HG02973 (cell line): ENCODE results near the gene PDCD4.
A peak's percentile ranks its signal among the peaks of the same experiment; 100 is the strongest.

Experiments
- ATAC-seq: cut with Tn5 transposase; IDR thresholded peaks from one replicate; pipeline ENCODE4 v1.9.1; 2021; ENCODE audit warnings: moderate library complexity; ENCODE audit not compliant: unreplicated experiment

PDCD4 gene

GRCh38 chr10:110860576-110861241 is 11.0 kb upstream of the PDCD4 start:
- peak; percentile 39 for ATAC-seq

DNA sequence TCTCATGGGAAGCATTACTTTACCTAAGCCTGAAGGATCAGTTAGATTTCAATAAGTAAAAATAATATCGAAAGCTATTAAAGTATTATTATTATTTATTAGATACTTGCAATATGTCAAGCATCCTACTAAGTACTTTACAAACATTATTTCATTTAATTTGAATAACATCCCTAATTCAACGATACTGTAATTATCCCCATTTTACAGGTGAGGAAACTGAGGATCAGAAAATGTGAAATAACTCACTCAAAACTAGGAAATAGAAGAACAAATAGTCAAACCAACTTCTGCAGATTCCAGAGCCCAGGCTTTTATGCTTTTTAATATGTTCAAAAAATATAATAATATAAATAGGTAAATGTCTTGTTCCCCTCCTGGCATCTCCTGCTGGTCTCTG is 10.3 kb upstream of the PDCD4 start:
- ATAC-seq = no peak

DNA sequence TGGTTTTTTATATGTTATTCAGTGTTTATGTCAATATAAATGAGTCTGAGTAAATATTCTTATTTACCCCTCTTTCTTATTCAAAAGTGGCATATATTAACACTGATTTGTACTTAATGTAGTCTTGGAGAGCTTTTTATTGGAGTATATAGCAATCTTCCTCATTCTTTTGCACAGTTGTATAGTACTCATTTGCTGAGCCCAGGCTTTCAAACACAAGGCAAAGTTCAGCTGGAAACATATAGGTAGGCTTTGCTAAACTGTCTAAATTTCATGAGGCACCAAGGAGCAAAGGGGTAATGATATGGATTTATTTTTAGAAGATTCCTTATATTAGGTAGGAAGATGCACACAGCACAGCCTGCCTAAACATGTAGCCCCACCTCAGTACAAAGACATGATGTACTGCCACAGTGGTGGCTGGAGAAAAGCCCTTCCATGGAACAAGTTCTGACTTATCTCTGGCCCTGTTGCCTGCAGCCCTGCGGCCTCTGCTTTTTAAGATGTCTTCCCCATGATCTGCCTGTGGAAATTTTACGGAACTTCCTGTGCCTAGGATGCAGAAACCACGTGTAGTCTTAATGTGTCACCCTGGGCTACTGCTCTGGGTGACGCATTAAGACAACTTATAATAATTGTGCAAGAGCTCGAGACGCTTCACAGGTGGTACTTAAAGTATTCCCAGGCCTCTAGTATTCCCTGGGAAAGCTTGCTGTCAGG is 9.6 kb upstream of the PDCD4 start:
- no peak for ATAC-seq

DNA sequence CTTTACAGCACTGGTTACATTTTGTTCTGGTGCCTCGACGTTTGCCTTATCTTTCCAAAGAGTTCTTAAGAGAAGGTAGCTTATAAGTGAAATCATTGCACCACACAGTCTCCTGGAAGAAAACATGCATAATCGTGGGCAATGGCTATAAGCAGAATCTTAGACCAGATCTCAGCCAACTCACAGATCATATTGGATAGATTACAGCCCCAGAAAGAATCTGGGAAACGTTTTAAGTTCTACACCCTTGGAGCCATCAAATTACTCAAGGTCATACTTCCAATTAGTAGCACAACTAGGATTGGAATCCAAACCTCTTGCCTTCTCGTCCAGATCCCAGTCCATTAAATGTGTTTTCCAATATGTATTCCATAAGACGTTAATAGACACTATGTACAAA is 8.8 kb upstream of the PDCD4 start:
- ATAC-seq = no peak

DNA sequence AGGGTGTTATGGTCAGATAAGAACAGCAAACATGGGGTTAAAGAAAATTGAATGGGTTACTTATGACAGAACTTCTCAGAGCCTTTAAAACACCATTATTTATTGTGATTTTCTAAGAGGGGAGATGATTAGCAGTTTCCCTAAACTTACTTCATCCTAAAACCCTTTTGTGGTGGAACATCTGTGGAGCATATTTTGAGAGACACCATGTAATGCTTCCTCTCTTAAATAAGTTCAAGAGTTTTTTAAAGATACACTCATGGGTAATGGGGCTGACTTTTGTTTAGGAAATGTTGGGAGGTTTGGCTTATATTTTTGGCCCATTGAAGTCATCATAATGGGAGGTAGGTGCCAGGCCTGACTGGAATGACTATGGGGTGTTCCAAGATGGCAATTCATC is 8.4 kb upstream of the PDCD4 start:
- ATAC-seq = no peak

GRCh38 chr10:110863956-110864355 is 7.8 kb upstream of the PDCD4 start:
- ATAC-seq = no peak

- peak; percentile 54 for ATAC-seq
Measured at GRCh38 chr10:110864662-110865140, 7.0 kb upstream of the PDCD4 start.

DNA sequence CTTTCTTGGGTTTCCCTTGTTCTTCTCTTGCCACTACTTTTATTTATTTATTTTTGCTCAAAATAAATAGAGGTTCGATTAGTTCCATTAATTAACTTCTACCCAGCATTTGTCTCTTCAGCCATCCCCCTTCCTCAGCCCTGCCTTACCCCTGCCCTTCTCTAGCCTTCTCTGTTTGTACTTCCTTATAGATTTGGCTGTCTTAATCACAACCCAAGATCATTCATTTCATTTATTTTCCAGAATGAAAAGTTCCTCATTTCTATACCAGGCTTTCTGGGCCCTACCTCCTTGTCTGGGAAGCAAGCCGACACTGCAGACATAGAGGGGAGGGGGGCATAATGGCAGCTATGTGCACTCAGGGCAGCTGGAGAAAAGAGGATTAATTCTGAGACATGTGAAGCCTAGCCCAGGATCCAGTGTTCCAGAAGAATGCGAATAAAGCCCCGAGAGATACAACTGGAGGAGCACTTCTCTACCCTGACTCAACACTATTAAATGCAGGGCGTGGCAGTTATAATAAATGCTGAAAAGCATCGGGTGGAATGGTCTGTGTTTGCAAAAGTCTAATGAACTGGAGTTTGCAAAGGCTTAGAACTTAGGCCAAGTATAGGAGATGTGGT is 6.4 kb upstream of the PDCD4 start:
- no peak for ATAC-seq

GRCh38 chr10:110865809-110866482 is 5.8 kb upstream of the PDCD4 start:
- no peak for ATAC-seq

- peak; percentile 30 for ATAC-seq
Measured at GRCh38 chr10:110867011-110867806, 4.5 kb upstream of the PDCD4 start.

DNA sequence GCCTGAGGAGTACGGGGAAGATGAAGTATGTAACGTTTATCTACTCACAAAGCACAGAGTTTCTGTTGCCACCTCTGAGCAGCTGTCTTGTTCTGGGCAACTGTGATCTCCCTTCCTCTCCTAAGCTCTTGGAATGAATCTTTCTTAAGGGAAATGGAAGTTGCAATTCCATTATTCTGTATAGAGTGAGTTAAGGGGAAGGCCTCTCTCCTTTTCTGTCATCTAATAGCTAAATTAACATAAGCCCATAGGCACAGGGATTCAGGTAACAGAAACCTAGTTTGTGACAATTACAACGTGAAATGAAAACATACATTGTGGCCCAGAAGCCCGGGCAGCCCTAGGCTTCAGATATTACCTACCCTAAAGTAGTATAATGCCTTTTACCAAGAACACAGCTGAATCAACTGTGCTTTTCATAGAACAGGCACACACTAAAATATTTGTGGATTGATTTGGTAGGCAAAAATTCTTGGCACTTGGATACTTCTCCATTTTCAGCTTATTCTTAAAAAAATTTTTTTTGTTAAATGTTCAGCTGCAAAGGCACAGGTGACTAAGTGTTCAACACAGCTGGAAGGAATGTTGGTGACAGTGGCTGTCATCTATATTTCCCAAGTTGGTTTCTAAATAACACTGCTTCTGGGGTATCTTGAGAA is 3.8 kb upstream of the PDCD4 start:
- no peak for ATAC-seq

- ATAC-seq = no peak
Measured at GRCh38 chr10:110868981-110869380, 2.7 kb upstream of the PDCD4 start.

GRCh38 chr10:110870823-110871297 is 868 bp upstream of the PDCD4 start:
- no peak for ATAC-seq

- ATAC-seq = peak; percentile 35
Measured at GRCh38 chr10:110872145-110872983, 636 bp downstream of the PDCD4 start.

DNA sequence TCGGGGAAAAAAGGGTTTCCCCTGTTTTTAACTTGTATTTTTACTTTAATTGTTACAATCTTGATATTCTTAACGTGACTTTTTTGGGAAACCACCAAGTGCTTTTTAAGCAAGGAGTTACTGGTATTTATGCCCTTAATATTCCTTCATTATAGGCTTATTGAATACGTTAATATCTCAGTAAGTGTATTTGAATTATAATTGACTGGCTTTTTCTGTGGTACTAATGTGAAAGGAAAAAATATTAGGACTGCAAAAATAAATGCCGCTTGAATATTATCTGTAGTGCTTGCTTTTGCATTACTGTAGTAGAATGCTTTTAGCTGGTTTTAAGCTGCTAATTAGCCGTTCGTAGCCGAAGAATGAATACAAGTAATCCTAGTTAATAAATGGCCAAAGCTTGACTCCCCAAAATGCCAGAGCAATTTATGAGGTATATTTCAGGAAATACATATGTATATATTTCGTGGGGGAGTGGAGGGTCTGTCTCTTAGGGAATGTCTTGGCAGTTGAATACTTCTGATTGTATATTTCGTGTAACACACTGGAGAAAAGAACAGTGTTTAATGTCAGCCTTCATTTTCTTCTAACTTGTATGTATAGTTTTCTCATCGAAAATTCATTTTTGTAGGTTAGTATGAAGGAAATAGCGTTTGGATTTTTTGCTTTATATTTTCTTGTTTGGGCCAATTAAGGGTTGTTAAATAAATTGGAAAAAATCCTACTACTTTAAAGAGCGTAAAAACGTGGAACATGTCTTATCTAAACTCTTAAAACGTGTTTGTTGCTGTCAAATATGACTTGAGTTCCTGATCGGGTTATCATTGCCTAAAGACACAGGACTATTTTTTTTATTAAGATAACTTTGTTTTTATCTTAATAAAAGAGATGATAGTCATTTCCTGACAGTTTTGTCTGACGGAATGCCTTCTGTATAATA is 1.5 kb downstream of the PDCD4 start:
- ATAC-seq = no peak

- no peak for ATAC-seq
Measured at GRCh38 chr10:110873951-110874350, 2.2 kb downstream of the PDCD4 start.

DNA sequence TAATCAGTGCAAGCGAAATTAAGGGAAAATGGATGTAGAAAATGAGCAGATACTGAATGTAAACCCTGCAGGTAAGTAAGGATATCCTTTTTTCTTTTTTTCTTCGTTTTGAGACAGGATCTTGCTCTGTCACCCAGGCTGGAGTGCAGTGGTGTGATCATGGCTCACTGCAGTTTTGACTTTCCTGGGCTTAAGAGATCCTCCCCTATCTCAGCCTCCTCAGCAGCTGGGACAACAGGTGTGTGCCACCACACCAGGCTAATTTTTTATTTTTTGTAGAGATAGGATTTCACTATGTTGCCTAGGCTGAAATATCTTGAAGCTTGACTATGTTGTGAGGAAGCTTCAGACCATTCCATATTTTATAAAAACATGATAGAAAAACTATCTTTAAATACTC is 4.3 kb downstream of the PDCD4 start:
- no peak for ATAC-seq

DNA sequence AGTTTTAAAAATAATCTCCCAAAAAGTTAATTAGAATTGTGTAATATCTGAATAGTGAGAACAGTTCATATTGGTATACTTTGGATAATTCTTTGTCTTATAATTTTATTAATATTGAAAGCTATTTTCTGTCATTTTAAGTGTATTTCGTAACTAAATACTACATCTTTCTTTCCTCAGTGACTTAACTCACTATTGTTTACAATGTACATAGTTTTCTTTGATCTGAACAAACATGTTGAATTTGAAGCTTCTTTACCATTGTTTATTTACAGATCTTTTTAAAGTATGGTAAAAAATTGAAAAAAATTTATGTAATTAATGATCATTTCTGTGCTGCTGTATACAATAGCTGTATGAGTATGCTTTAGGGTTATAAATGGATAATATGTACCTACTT is 5.1 kb downstream of the PDCD4 start:
- no peak for ATAC-seq
